ENCODE data around the gene SLC10A7. TPM values are rescaled to one million over a fixed set of nuclear protein-coding genes. Genes with fewer than 3 reads are reported as not detected.

The SLC10A7 gene
- total RNA-seq, 1 experiment from 2014 or later, result 37.1 TPM

DNA sequence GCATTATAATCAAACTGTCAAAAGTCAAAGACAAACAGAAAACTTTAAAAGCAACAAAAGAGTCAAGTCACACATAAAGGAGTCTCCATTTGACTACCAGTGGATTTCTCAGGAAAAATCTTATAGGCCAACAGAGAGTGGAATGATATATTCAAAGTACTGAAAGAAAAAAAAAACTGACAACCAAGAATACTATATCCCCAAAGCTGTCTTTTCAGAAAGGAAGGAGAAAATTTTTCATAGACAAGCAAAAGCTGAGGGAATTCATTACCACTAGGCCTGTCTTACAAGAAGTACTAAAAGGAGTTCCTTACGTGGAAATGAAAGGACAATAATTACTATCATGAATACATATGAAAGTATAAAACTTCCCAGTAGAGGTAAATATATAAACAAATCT lies 39.0 kb downstream of the SLC10A7 start:
- H3K36me3 ChIP-seq (ENCODE audit: insufficient read depth, low read length, poor library complexity, severe bottlenecking), result peaks cover 33% of the 10 kb centered on the region
- no peaks in the 10 kb centered on the region for H3K27me3 ChIP-seq (replicated peaks; ENCODE audit: insufficient read depth, low read depth, low read length, poor library complexity)
- no peak overlapping the region for H3K27ac ChIP-seq (ENCODE audit: low read depth, low read length, poor library complexity, severe bottlenecking)
- H3K9me3 ChIP-seq (ENCODE audit: low read depth, low read length, poor library complexity, severe bottlenecking), result peaks cover 20% of the 10 kb centered on the region
- intact Hi-C loops (cut with micrococcal nuclease; ENCODE audit: unreplicated experiment), result no loop called here
- ChIA-PET POLR2A (ENCODE audit: low non-redundant PET) (no interaction called here), CTCF (no interaction called here)
- peaks cover 38% of the 10 kb centered on the region for H3K4me1 ChIP-seq (ENCODE audit: insufficient read depth, low read length, poor library complexity, severe bottlenecking)
- BruUV-seq (replicated peaks), result no TSS peak
- no peak for TF ChIP-seq EZH2 (IDR thresholded peaks at IDR 0.05; ENCODE audit: borderline replicate concordance, low read depth, low read length, poor library complexity, severe bottlenecking)
- TF ChIP-seq, protein P1, sequence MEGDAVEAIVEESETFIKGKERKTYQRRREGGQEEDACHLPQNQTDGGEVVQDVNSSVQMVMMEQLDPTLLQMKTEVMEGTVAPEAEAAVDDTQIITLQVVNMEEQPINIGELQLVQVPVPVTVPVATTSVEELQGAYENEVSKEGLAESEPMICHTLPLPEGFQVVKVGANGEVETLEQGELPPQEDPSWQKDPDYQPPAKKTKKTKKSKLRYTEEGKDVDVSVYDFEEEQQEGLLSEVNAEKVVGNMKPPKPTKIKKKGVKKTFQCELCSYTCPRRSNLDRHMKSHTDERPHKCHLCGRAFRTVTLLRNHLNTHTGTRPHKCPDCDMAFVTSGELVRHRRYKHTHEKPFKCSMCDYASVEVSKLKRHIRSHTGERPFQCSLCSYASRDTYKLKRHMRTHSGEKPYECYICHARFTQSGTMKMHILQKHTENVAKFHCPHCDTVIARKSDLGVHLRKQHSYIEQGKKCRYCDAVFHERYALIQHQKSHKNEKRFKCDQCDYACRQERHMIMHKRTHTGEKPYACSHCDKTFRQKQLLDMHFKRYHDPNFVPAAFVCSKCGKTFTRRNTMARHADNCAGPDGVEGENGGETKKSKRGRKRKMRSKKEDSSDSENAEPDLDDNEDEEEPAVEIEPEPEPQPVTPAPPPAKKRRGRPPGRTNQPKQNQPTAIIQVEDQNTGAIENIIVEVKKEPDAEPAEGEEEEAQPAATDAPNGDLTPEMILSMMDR (conservative IDR thresholded peaks at IDR 0.05; ENCODE audit: low read depth, low read length), result no peak
- DNase-seq (ENCODE audit: low spot score), result no peak
- no peak overlapping the region for H3K4me3 ChIP-seq (ENCODE audit: low read depth, low read length, poor library complexity, severe bottlenecking)

DNA sequence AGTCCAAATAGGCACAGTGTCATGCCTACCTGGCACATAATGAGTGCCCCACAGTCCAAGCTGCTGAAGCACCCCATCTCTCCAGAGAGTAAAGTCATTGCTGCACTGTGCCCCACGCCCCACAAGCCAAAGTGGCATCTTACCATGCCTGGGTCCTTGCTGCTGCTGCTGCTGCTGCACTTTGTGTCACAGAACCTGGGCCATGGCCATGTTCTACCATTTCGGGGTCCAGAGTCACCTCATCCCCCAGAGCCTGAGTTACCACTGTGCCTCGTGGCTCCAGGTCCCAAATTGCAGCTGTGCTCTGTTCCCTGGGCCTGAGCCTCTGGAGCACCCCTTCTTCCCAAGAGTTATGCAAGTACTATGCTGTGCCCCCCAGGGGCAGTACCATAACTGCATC lies 40.5 kb downstream of the SLC10A7 start:
- DNase-seq (ENCODE audit: low spot score), result no peak
- intact Hi-C loops (cut with micrococcal nuclease; ENCODE audit: unreplicated experiment), result no loop called here
- Histone ChIP-seq H3K27me3 (replicated peaks; ENCODE audit: insufficient read depth, low read depth, low read length, poor library complexity) (no peaks in the 10 kb centered on the region), H3K4me3 (ENCODE audit: low read depth, low read length, poor library complexity, severe bottlenecking) (no peak overlapping the region), H3K27ac (ENCODE audit: low read depth, low read length, poor library complexity, severe bottlenecking) (no peak overlapping the region), H3K36me3 (ENCODE audit: insufficient read depth, low read length, poor library complexity, severe bottlenecking) (peaks cover 26% of the 10 kb centered on the region), H3K9me3 (ENCODE audit: low read depth, low read length, poor library complexity, severe bottlenecking) (peaks cover 20% of the 10 kb centered on the region), H3K4me1 (ENCODE audit: insufficient read depth, low read length, poor library complexity, severe bottlenecking) (peaks cover 39% of the 10 kb centered on the region)
- no TSS peak for BruUV-seq (replicated peaks)
- TF ChIP-seq, protein P1 (conservative IDR thresholded peaks at IDR 0.05; ENCODE audit: low read depth, low read length), result no peak
- no peak for TF ChIP-seq EZH2 (IDR thresholded peaks at IDR 0.05; ENCODE audit: borderline replicate concordance, low read depth, low read length, poor library complexity, severe bottlenecking)
- ChIA-PET POLR2A (ENCODE audit: low non-redundant PET) (no interaction called here), CTCF (no interaction called here)

DNA sequence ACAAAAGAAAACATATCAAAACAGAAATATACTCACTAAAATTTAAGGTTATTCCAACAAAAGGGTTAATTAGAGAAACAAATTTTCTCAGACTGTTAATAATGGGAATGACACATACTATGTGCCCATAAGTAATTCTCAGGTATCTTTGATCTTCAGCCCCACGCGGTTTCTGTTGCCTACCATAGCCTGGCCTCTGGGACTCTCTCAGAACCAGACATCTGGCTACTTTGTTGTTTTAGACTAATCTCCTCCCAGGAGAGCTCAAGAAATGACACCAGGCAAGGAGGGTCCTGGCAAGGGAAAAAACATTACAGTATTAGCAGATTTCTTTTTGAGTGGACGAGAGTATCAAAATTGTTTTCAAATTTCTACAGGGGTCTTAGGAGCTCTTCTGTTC lies 43.7 kb downstream of the SLC10A7 start:
- no peak for DNase-seq (ENCODE audit: low spot score)
- peaks cover 12% of the 10 kb centered on the region for H3K9me3 ChIP-seq (ENCODE audit: low read depth, low read length, poor library complexity, severe bottlenecking)
- H3K4me1 ChIP-seq (ENCODE audit: insufficient read depth, low read length, poor library complexity, severe bottlenecking), result peaks cover 62% of the 10 kb centered on the region
- H3K36me3 ChIP-seq (ENCODE audit: insufficient read depth, low read length, poor library complexity, severe bottlenecking), result peaks cover 17% of the 10 kb centered on the region
- TF ChIP-seq, protein P1 (conservative IDR thresholded peaks at IDR 0.05; ENCODE audit: low read depth, low read length), result no peak
- no peak for TF ChIP-seq EZH2 (IDR thresholded peaks at IDR 0.05; ENCODE audit: borderline replicate concordance, low read depth, low read length, poor library complexity, severe bottlenecking)
- H3K27me3 ChIP-seq (replicated peaks; ENCODE audit: insufficient read depth, low read depth, low read length, poor library complexity), result no peaks in the 10 kb centered on the region
- H3K4me3 ChIP-seq (ENCODE audit: low read depth, low read length, poor library complexity, severe bottlenecking), result no peak overlapping the region
- CTCF ChIA-PET, result no interaction called here
- intact Hi-C loops (cut with micrococcal nuclease; ENCODE audit: unreplicated experiment), result no loop called here
- POLR2A ChIA-PET (ENCODE audit: low non-redundant PET), result no interaction called here
- BruUV-seq (replicated peaks), result no TSS peak
- H3K27ac ChIP-seq (ENCODE audit: low read depth, low read length, poor library complexity, severe bottlenecking), result peak overlapping the region; percentile 65
